ENCODE measurements around the gene CCDC74A. TPM values are rescaled to one million over a fixed set of nuclear protein-coding genes. Genes with fewer than 3 reads are reported as not detected.
"Not testable (repeated sequence)": the region's sequence is repeated elsewhere in the genome, so short reads cannot be mapped to it uniquely, and the experiment has no call there.

Gene CCDC74A
- total RNA-seq, 1 donor: 13.4 TPM

- H3K27ac ChIP-seq (ENCODE audit: low read depth, low read length); H3K36me3 ChIP-seq (ENCODE audit: insufficient read depth, low read length); H3K27me3 ChIP-seq (ENCODE audit: insufficient read depth, low read length); H3K9me3 ChIP-seq (ENCODE audit: low read depth, low read length); H4K20me1 ChIP-seq (ENCODE audit: insufficient read depth, low read length); H3K4me3 ChIP-seq (ENCODE audit: insufficient read depth, low read length); H3K4me1 ChIP-seq (ENCODE audit: insufficient read depth, low read length); H3K4me2 ChIP-seq (ENCODE audit: insufficient read depth, low read length); DNase-seq (ENCODE audit: insufficient read length, low spot score, missing footprints); H2AFZ ChIP-seq (ENCODE audit: low read length): not testable (repeated sequence)
- H3K79me2 ChIP-seq (ENCODE audit: insufficient read depth, low read length): peaks cover 18% of the 10 kb centered on the region
Measured at GRCh38 chr2:131486201-131486902, 41.3 kb upstream of the CCDC74A start.

- Histone ChIP-seq H4K20me1 (ENCODE audit: insufficient read depth, low read length) (no peaks in the 10 kb centered on the region), H3K36me3 (ENCODE audit: insufficient read depth, low read length) (peaks cover 2% of the 10 kb centered on the region), H3K4me2 (ENCODE audit: insufficient read depth, low read length) (no peak overlapping the region), H3K79me2 (ENCODE audit: insufficient read depth, low read length) (peaks cover 29% of the 10 kb centered on the region), H3K4me3 (ENCODE audit: insufficient read depth, low read length) (no peak overlapping the region), H3K4me1 (ENCODE audit: insufficient read depth, low read length) (peaks cover 4% of the 10 kb centered on the region), H3K27ac (ENCODE audit: low read depth, low read length) (no peak overlapping the region), H2AFZ (ENCODE audit: low read length) (no peak overlapping the region), H3K9me3 (ENCODE audit: low read depth, low read length) (no peaks in the 10 kb centered on the region), H3K27me3 (ENCODE audit: insufficient read depth, low read length) (no peaks in the 10 kb centered on the region)
- DNase-seq (ENCODE audit: insufficient read length, low spot score, missing footprints): peak; percentile 70
- TF ChIP-seq CTCF (IDR thresholded peaks at IDR 0.05; ENCODE audit: extremely low read depth, low read depth, low read length): no peak
Measured at GRCh38 chr2:131488306-131489205, 39.1 kb upstream of the CCDC74A start.

- not testable (repeated sequence) for DNase-seq (ENCODE audit: insufficient read length, low spot score, missing footprints)
Measured at GRCh38 chr2:131490616-131491468, 36.8 kb upstream of the CCDC74A start.

GRCh38 chr2:131491469-131491836 lies 36.2 kb upstream of the CCDC74A start:
- peak overlapping the region; percentile 82 for H2AFZ ChIP-seq (ENCODE audit: low read length)
- DNase-seq (ENCODE audit: insufficient read length, low spot score, missing footprints); H3K27ac ChIP-seq (ENCODE audit: low read depth, low read length); H3K27me3 ChIP-seq (ENCODE audit: insufficient read depth, low read length); H3K4me1 ChIP-seq (ENCODE audit: insufficient read depth, low read length); H3K36me3 ChIP-seq (ENCODE audit: insufficient read depth, low read length); H3K9me3 ChIP-seq (ENCODE audit: low read depth, low read length); H4K20me1 ChIP-seq (ENCODE audit: insufficient read depth, low read length): not testable (repeated sequence)
- H3K4me2 ChIP-seq (ENCODE audit: insufficient read depth, low read length): peak overlapping the region; percentile 80
- H3K4me3 ChIP-seq (ENCODE audit: insufficient read depth, low read length): peak overlapping the region; percentile 68
- H3K79me2 ChIP-seq (ENCODE audit: insufficient read depth, low read length): peaks cover 58% of the 10 kb centered on the region

More at GRCh38 chr2:131490616-131491468, 36.8 kb upstream of the CCDC74A start:
- H3K27me3 ChIP-seq (ENCODE audit: insufficient read depth, low read length); H3K4me1 ChIP-seq (ENCODE audit: insufficient read depth, low read length); H3K9me3 ChIP-seq (ENCODE audit: low read depth, low read length); H3K27ac ChIP-seq (ENCODE audit: low read depth, low read length); H4K20me1 ChIP-seq (ENCODE audit: insufficient read depth, low read length); H3K36me3 ChIP-seq (ENCODE audit: insufficient read depth, low read length): not testable (repeated sequence)
- Histone ChIP-seq H3K4me3 (ENCODE audit: insufficient read depth, low read length) (peak overlapping the region; percentile 68), H3K79me2 (ENCODE audit: insufficient read depth, low read length) (peaks cover 52% of the 10 kb centered on the region), H3K4me2 (ENCODE audit: insufficient read depth, low read length) (peak overlapping the region; percentile 80), H2AFZ (ENCODE audit: low read length) (peak overlapping the region; percentile 82)

GRCh38 chr2:131492015-131492417 lies 35.7 kb upstream of the CCDC74A start, which contains the start of gene MZT2A:
MZT2A (minus strand) TSS chr2:131492397; CDS start chr2:131492376, 21 bp downstream.
- not testable (repeated sequence) for H4K20me1 ChIP-seq (ENCODE audit: insufficient read depth, low read length); H3K4me1 ChIP-seq (ENCODE audit: insufficient read depth, low read length); H3K27me3 ChIP-seq (ENCODE audit: insufficient read depth, low read length); H3K9me3 ChIP-seq (ENCODE audit: low read depth, low read length); H3K36me3 ChIP-seq (ENCODE audit: insufficient read depth, low read length)
- peaks cover 63% of the 10 kb centered on the region for H3K79me2 ChIP-seq (ENCODE audit: insufficient read depth, low read length)
- peak within 1 kb of the TSS; percentile 95 for H3K4me3 ChIP-seq (ENCODE audit: insufficient read depth, low read length)
- peak within 1 kb of the TSS; percentile 82 for H3K27ac ChIP-seq (ENCODE audit: low read depth, low read length)
- H2AFZ ChIP-seq (ENCODE audit: low read length): peak within 1 kb of the TSS; percentile 99
- peak within 1 kb of the TSS; percentile 92 for H3K4me2 ChIP-seq (ENCODE audit: insufficient read depth, low read length)
- peak; percentile 88 for DNase-seq (ENCODE audit: insufficient read length, low spot score, missing footprints)

All from osteoblast (primary cell).